ENCODE measurements around the gene CLCN2.
A peak's percentile ranks its signal among the peaks of the same experiment; 100 is the strongest.

Gene CLCN2

DNA sequence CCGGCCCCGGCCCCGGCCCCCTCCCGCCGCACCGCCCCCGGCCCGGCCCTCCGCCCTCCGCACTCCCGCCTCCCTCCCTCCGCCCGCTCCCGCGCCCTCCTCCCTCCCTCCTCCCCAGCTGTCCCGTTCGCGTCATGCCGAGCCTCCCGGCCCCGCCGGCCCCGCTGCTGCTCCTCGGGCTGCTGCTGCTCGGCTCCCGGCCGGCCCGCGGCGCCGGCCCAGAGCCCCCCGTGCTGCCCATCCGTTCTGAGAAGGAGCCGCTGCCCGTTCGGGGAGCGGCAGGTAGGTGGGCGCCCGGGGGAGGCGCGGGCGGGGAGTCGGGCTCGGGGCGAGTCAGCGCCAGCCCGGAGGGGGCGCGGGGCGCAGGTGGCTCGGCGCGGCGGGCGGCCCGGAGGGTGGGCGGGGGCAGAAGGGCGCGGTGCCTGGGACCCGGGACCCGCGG lies 18.8 kb upstream of the CLCN2 start:
- DNase-seq, result peak; percentile 34

DNA sequence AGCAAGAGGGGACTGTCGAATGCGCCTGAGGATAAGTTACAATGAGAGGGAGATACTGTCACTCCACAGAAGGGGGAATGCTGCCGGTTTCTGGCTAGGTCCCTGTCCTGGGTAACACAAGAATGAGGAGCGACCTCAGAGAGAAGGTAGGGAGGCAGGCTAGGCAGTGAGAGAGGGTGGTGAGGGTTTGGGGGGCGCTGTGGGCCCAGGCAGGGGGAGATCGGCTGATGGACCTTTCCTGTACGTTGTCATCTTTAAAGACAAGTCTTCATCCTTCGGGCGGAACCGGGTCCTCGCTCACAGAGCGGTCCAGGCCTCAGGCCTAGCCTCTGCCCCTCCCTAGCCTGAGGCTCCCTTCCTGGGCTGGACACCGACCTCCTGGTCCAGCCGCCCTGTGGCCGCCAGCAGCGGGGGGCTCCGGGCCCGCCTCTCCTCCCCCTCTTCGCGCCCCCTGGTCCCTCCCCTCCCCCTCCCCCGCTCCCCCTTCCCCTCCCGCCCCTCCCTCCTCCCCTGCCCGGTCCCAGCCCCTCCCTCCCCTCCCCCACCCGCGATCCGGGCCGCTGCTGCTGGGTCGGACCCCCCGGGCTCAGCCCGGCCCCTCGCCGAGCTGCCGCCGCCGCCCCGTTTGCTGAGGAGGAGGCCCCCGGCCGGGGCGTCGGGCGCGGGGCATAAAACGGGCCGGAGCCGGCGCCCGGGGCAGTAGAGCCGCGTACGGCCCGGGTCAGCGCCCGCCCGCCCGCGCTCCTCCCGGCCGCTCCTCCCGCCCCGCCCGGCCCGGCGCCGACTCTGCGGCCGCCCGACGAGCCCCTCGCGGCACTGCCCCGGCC lies 18.2 kb upstream of the CLCN2 start, which contains the start of gene CHRD:
Gene CHRD, plus strand, starts transcription at position 697 of the 827 bp plus-strand sequence. CDS start 265 bp downstream, outside the sequence.
- DNase-seq, result no peak

DNA sequence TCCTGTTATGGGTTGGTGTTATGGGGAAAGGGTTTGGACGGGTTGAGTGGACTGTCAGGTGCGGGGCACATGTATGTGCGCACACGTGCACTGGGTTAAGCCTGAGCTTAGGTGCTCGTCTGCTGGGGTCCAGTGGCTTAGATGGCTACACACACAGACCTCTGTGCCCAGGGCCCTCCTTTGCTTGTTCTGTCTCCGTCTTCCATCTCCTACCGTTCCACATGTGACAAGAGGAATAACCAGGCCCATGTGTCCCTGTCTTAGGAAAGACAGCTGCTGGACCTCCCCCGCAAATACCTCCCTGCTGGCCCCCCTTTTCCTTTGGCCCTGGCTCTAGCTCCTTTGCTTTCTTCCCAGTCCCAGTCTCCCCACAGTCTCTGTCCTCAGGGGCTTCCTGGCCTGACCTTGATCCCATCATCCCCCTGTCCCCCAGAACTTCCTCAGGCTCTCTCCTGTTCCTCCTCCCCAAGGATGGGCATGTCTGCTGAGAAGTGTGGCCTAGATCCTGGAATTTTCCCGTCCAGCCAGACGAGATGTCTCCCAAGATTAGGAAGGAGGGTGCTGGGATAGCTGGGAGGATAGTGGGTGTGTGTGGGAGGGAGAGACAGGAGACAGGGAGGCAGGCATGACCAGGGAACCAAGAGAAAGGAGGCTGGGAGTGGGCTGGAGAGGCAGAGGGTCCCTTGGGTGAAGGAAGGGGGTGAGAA lies 17.4 kb upstream of the CLCN2 start:
- DNase-seq, result no peak

DNA sequence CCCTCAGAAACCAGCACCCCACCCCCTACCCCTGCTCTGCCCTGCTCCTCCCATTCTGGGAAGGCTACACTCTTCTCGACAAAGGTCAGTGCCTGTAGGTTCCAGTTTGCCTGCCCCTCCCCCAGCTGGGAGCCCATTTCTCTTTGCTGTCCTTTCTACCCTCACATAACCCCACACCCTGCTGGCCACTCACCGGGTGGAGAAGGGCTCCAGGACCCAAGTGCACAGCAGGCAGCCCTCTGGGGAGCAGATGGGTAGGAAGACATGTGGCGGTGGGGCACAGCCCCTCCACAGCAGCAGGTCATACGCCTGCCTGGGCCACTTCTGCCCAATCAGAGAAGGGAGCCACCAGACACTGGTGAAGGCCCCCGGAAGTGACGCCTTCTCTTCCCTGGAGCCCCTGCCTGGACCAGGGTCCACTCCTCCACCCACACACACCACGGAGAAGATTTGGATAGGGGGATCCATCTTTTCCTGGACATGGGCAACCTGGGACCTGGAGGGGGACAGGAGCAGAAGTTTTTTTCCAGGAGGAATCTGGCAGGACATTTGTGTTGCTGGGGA lies 16.6 kb upstream of the CLCN2 start, which contains the start of gene THPO:
Gene THPO, minus strand, starts transcription at position 326 of the 564 bp plus-strand sequence. CDS start 1,948 bp downstream, outside the sequence.
- DNase-seq, result no peak

DNA sequence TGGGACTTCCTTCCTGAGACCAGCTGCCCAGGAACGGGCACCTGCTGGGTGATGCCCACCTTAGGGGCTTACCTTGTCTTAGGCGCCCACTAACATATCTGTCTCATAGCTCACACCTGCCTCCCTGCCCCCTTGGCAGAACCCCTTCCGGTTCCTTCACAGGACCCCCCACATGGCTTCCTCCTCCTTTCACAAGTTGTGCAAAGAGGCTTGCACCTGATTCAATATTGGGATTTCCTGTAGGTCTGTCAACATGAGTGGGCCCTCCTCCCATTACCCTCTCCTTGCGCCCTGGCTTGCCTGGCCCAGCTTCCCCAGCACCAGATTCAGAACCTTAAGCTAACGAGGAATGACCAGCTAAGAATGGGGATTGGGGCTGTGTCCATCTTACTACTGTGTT lies 16.0 kb upstream of the CLCN2 start:
- no peak for DNase-seq

DNA sequence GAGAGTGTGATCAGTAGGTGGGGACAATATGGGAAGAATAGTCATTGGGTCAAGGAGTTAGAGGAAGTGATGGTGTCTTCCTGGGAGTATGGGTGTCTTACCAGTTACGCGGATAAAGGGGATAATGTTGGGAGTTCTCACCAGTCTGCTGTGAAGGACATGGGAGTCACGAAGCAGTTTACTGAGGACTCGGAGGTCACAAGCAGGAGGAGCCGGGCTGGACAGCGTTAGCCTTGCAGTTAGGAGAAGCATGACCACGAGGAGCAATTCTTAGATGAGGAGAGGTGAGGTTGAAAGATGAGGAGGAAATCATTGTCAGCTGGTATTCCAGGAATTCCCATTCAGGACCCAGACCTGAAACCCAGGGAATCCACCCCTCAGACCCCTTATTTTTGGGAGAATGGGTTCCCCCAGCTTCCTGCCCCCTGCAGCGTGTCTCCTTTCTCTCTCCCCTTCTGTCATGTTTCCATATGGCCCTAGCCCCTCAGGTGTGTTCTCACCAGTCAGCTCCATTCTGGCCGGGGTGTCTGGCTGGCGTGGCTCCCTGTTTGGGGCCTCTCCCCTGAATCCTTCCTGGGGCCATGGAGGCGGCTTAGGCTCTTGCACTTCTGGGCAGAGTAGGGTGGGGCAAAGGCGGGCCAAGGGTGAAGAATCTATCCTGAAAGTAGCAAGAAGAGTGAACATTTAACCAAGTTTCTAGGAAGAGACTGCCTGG lies 14.5 kb upstream of the CLCN2 start:
- DNase-seq, result no peak

DNA sequence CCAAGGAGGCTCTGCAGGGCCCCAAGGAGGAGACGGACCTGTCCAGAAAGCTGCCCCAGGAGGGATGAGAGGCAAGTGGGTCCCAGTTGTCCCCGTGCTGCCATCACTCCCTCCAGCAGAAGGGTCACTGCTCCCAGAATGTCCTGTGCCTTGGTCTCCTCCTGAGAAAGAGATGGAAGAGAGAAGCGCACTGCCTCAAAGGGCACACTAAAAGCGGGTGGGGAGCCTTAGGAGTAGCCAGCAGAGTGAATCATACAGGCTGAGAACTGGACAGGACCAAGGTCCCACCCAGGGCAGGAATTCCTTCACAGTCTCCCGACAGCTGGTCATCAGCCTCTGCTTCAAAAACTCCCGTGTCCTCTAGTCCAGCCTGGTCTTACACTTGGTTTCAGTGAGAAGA lies 12.0 kb upstream of the CLCN2 start:
- DNase-seq, result no peak

DNA sequence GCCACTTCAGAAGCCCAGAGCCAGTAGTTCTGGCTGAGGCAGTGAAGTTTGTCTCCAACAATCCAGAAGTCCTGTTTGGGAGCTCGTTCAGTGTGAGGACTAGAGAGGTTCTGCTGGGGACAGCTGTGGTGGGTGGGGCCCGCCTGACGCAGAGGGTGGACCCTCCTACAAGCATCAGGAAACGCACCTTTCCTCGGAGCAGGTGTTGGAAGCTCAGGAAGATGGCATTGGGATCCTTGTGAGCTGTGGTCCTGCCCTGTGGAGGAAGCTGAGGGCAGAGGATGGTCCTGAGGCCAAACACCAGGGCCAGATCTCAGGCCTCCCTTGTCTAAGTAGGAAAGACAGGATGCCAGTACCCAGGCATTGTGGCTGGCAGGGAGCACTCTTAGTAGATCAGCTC lies 11.5 kb upstream of the CLCN2 start:
- no peak for DNase-seq

DNA sequence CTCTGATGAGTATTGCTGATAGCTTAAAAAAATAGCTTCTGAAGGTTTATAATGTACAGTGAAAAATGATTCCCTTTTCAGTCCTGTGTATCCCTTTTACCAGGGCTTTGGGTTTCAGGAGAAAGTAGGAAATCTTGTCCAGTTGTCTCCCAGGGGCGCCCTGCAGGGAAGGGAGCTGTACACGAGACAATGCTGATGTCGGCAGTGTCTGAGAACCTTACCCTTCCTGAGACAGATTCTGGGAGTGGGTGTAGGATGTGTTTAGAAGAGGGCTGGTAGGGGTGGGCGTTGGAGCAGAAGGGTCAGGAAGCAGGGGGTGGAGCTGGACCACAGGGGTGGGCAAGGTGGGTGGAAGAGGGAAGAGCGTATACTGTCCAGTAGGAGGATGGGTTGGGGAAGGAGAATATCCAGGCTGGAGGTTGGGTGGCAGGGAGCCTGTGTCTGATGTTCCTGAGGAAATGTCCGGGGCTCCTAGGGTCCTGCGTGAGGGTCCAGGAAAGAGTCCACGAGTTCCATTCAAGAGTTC lies 11.0 kb upstream of the CLCN2 start:
- DNase-seq, result no peak

DNA sequence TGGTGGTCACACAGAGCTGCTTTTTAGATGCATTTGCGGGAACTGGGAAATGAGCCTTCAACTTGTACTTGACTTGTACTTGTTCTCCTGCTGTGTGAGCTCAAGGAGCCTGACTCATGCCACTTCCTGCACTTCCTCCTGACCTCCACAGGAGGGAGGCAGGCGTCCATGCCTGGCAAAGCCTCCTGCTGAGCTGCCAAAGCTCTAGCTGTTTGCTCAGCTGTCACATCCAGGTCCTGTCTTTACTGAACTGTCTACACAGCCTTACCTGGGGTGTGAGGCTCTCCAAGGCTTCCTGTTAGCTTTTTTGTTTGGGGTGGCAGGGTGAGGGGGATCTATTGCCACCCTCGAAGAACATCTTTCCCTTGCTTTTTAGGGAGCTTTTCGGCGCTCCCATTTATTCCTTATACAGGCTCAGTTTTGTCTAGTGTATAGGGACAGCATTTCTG lies 10.2 kb upstream of the CLCN2 start:
- peak; percentile 56 for DNase-seq

DNA sequence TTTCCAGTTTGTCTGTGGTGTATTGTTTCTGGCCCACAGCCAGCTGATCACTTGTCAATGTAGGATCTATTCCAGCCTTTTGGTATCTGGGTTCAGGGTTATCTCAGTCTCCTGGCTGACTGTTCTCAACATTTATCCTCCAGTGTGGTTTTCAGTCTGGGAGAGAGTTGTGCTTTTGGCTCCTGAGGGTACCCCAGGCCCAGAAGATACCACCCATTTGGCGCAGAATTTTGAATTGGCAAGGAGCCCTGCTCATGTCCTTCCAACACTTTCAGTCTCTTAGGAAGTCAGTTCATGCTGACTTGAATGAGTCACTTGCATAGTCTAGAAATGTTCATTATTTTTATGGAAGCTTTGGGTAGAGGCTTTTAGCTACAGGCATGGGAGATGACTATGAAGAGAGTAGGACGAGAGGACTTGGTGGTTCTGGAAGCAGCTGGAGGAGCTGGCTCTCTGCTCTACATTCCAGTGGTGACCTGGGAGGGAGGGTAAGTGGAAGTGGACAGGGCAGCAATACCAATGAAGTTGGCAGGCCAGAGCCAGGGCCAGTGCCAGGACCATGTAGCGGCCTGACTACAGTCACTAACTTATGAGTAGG lies 7.3 kb upstream of the CLCN2 start:
- DNase-seq, result no peak

DNA sequence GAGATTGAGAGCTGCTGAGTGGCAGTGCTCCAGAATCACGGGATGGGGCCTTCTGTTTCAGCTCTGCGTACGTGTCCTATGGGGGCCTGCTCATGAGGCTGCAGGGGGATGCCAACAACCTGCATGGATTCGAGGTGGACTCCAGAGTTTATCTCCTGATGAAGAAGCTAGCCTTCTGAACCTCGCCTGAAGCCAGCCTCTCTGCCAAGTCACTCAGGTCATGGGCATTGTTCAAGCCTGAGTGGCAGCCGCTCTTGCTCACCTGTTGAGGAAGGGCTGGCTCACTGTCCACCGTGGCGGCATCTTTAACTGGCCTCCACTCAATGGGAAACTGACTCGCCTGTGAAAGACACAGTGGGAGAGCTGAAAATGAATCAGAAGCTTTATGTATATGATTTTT lies 6.7 kb upstream of the CLCN2 start:
- DNase-seq, result no peak

DNA sequence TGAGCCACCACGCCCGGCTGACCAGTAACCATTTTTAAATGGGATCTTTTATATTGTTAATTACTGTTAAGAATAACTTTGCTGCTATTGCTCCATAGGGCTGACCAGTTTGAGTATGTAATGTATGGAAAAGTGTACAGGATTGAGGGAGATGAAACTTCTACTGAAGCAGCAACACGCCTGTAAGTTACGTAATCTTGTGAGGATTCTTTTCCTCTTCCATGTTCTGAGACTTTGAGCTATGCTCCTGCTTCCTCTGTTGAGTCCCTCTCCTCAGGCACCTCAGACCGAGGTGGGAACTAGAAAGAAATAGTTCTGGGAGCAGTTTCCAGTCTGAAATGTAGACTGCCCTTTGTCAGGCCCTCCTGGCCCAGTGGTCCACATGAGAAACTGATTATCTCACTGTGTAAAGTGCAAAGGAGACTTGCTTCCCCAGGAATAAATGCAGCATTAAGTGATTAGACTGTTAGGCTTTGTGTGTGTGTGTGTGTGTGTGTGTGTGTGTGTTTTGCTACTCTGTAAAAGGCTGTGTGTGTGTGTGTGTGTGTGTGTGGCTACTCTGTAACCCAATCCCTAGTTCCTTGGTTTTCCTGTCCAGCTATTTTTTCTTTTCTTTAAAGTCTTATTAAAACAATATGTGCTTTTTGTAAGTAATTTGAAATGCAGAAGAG lies 5.3 kb upstream of the CLCN2 start:
- DNase-seq, result no peak

DNA sequence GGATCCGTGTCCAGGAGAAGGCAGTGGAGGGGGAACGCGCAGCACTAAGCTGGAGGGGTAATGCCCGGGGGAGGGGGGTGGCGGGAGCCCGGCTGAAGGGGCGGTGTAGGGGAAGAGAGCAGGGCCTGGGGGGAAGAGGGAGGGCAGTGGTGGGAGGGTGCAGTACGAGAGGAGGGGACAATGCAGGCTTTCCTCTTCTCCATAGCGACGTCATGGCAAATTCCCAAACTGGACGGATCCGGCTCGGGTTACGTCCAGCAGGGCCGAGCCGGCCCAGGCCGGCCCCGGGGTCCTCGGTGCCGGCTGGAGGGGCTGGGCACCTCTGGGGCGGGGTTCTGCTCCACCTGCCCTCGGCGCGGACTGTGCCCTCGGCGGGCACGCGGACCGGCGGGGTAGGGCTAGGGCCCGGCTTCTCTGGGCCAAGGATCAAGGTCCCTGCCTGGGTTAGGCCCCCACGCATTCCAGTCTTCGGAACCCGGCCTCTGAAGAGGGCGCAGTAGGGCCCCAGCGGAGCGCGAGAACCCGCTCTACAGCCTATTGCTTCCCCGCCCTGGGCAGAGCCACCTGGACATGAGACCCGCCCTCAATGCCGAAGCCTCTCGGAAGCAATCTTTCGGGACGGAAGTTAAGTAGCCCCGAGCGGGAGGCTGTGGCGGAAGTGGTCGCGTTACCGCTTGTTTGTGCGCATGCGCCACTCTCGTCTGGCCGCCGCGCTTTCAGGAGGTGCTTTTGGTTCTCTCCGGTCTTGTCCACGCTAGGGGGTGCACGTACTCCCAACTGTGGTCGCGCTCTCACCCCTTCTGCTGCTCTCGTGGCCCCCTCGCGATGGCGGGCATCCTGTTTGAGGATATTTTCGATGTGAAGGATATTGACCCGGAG lies 1.5 kb upstream of the CLCN2 start:
- peak; percentile 93 for DNase-seq

DNA sequence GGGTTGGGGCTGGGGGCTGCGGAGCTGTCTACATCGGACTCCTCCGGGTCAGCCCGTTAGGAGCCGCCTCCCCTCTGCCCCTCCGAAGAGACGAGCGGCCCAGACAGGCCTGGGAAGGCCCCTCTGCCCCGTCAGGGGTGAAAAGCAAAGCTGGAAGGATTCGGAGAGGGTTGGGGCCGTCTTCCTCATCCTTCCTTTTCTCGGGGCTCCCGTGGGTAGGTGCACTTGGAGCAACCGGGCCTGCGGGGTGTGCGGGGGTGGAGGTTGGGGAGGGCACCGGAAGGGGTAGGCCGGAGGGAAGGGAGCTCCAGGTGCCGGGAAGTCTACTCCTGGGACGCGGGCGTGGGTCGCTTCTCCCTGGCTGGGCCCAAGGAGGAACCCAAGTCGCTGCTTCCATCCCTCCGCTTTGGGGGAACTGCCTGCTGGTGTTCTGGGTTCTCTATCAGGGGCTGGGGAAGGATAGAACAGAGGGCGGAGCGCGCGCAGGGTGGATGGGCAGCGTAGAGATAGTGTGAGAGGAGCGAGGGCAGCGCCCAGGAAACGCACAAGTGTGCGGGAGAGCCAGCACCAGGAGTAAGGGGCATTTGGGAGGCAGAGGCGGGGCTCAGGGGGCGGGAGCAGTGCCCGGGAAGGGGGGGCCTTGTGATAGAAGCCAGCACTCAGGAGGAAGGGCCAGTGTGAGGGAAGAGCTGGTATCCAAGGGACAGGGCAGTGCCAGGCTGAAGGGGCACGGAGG lies 695 bp upstream of the CLCN2 start:
- peak; percentile 36 for DNase-seq

DNA sequence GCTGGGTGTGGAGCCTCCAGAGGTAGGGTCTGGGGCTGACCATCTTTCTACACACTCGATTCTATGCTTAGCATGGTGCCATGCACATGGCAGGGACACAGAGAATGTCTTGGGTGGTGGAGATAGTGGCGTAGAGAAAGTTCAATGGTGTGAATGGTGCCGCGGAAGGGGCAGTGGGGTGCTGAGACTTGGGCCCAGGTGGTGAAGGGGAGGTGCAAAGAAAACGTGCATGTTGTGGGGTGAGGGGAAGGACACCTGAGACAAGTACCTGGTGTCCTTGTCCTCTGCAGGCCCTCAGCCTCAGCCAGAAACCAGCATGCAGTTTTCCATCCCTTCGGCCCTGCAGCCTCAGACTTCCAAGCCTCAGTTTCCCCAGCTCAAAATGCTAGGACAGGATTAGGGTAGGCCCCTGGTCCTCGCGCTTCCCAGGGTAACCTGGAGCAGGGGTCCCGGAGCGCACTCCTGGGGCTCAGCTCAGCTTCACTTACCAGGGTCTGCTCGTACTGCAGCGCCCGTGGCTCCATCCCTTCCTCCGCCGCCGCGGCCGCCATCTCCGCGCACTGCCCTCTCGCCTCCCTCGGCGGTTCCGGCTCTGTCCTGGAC lies 375 bp downstream of the CLCN2 start:
- no peak for DNase-seq

DNA sequence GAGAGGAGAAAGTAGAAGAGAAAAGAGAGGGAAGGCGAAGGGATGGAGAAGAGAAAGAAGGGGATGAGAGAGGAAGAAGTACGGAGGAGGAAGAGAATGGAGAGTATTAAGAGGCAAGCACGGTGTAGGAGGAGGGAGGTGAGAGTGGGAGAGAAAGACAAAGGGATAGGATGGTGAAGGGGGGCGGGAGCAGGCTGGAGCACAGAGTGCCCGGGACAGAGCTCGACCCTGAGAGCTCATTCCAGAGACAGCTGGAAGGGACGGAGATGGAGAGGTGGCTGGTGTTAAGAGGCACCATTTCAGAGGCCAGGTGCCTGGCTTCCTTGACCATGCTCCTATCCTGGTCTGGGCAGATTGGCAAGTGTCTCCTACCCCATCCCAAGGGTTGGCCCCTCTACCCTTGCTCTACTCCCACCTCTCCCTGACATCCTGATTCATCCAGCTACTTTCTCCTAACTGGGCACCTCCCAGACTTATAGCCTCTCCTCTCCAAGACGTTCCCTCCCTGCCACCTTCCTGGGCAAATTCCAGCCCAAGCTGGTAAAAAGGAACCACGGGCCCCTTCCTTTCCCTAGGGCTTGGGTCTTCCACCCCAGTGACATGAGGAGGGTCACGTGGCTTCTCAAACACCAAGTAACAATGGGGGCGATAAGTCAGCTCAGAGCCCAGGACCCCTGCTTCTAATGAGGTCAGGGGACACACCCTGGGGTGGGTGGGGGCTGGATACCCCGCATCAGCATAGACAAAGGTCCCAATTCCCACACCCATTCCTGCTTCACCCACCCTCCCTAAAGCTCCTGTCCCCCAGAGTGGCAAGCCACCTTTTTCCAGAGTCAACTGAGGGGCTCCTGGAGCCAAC lies 1.1 kb downstream of the CLCN2 start:
- DNase-seq, result no peak

DNA sequence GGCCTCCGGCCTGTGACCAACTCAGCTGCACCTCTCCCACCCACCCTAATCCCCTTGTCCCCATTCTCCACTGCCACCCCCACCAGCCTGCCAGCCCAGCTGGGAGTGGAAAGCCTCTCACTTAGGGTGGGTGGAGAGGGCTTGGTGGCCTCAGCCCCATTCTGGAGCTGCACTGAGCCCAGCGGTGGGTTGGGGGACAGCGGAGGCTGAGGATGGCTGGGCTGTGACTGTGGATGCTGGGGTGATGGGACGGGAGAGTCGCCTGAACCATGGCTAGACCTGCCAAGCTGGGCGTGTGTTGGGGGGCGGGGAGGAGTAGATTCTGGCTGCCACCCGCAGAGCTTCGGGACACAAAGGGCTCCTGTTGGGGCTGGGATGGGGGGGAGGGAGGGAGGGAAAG lies 1.8 kb downstream of the CLCN2 start:
- DNase-seq, result no peak

All from activated CD8-positive, alpha-beta memory T cell treated with anti-CD3 and anti-CD28 coated beads, Interleukin-2, amount 50 U/mL, for 4 hours (primary cell).